Naive thymus-derived CD4-positive, alpha-beta T cell (primary cell): ENCODE measurements around the gene CDHR1. TPM values are rescaled to one million over a fixed set of nuclear protein-coding genes. Genes with fewer than 3 reads are reported as not detected.
"Not testable (repeated sequence)": the region's sequence is repeated elsewhere in the genome, so short reads cannot be mapped to it uniquely, and the experiment has no call there.

Experiments used
- ATAC-seq: fragments of 150-1000 bp; cut with Tn5 transposase; 2 replicates; pipeline ENCODE4 v1.10.0; 2021; ENCODE audit warnings: mild to moderate bottlenecking, moderate library complexity
- CTCF ChIA-PET: fragments of 350-600 bp; sonication (Branson Sonifier 250); formaldehyde crosslinking; loops from one replicate; lab custom pipeline; 2021; ENCODE audit warnings: antibody characterized with exemption; lab: Charles Lee
- POLR2A ChIA-PET: fragments of 350-600 bp; sonication (Branson Sonifier 250); formaldehyde crosslinking; loops from one replicate; lab custom pipeline; 2021; ENCODE audit warnings: antibody characterized with exemption, inconsistent platforms; lab: Charles Lee
- DNase-seq, 9 donors: peaks; one replicate each; pipeline versions ENCODE4 v3.0.0 to v3.0.0-alpha.2; 2020 to 2022; ENCODE audit warnings: mixed read lengths in 1 of 9
- H3K27ac ChIP-seq: one replicate; pipeline ENCODE4 v1.7.0; 2013; ENCODE audit warnings: mild to moderate bottlenecking, low read depth, low read length, moderate library complexity
- H3K27me3 ChIP-seq, 2 donors: one replicate each; pipeline ENCODE4 v1.7.0; 2013; ENCODE audit warnings: low read length in 2 of 2, mild to moderate bottlenecking in 2 of 2, moderate library complexity in 2 of 2; ENCODE audit not compliant: control insufficient read depth in 2 of 2, insufficient read depth in 2 of 2
- H3K36me3 ChIP-seq, 3 experiments: 1 replicate in 2 of 3; 2 replicates in 1 of 3; pipeline ENCODE4 v1.7.0; 2013; ENCODE audit warnings: low read length in 3 of 3, mild to moderate bottlenecking in 3 of 3, moderate library complexity in 1 of 3; ENCODE audit not compliant: insufficient read depth in 3 of 3, control insufficient read depth in 2 of 3
- H3K4me1 ChIP-seq, 2 donors: one replicate each; pipeline ENCODE4 v1.7.0; 2013; ENCODE audit warnings: low read length in 2 of 2, mild to moderate bottlenecking in 2 of 2, moderate library complexity in 1 of 2; ENCODE audit not compliant: control insufficient read depth in 2 of 2, insufficient read depth in 2 of 2
- H3K4me3 ChIP-seq: 2 replicates; pipeline ENCODE4 v1.7.0; 2013; ENCODE audit warnings: mild to moderate bottlenecking, low read length
- H3K9me3 ChIP-seq, 3 experiments: 1 replicate in 2 of 3; 2 replicates in 1 of 3; pipeline ENCODE4 v1.7.0; 2013; ENCODE audit warnings: low read length in 3 of 3; ENCODE audit not compliant: control insufficient read depth in 2 of 3
- H3K27ac Mint-ChIP-seq, 9 donors: one replicate each; pipeline ENCODE4 v1.8.0; 2020 to 2022; ENCODE audit warnings: mixed read lengths in 9 of 9, mild to moderate bottlenecking in 8 of 9, moderate library complexity in 5 of 9, inconsistent platforms in 2 of 9
- H3K27me3 Mint-ChIP-seq, 5 donors: one replicate each; pipeline ENCODE4 v1.8.0; 2021 to 2022; ENCODE audit warnings: mixed read lengths in 5 of 5, mild to moderate bottlenecking in 1 of 5
- H3K36me3 Mint-ChIP-seq, 5 donors: one replicate each; pipeline ENCODE4 v1.8.0; 2020 to 2022; ENCODE audit warnings: mixed read lengths in 5 of 5, mild to moderate bottlenecking in 3 of 5, inconsistent platforms in 1 of 5
- H3K4me1 Mint-ChIP-seq, 7 donors: one replicate each; pipeline ENCODE4 v1.8.0; 2020 to 2022; ENCODE audit warnings: mixed read lengths in 7 of 7, mild to moderate bottlenecking in 3 of 7, inconsistent platforms in 1 of 7
- H3K4me3 Mint-ChIP-seq, 10 donors: one replicate each; pipeline ENCODE4 v1.8.0; 2020 to 2022; ENCODE audit warnings: mild to moderate bottlenecking in 10 of 10, mixed read lengths in 10 of 10, moderate library complexity in 6 of 10, inconsistent platforms in 2 of 10
- H3K9me3 Mint-ChIP-seq, 11 donors: one replicate each; pipeline ENCODE4 v1.8.0; 2020 to 2022; ENCODE audit warnings: mixed read lengths in 11 of 11, mild to moderate bottlenecking in 4 of 11, inconsistent platforms in 1 of 11, moderate library complexity in 1 of 11
- intact Hi-C, 2 donors: fragments of 100-400 bp; cut with micrococcal nuclease; formaldehyde crosslinking; loops; one replicate each; pipeline ENCODE4 v1.15.1; 2023
- polyA plus RNA-seq, 2 donors: library from polyadenylated mRNA; unstranded; fragments of 300-500 nt; fragmentation: Illumina TruSeq; gene quantifications; one replicate each; pipeline ENCODE4 v1.2.3, GENCODE V29; 2021
- total RNA-seq, 6 experiments: library from RNA in 5 of 6; stranded (reverse) in 5 of 6; gene quantifications; 1 replicate in 5 of 6; 2 replicates in 1 of 6; pipeline ENCODE4 v1.2.3 and lab custom pipeline; 2021 to 2026

The CDHR1 gene
- total and polyA plus RNA-seq, 7 experiments from 2014 or later = 0.15 to 1.6 (median 0.30) TPM; not detected in 2

DNA sequence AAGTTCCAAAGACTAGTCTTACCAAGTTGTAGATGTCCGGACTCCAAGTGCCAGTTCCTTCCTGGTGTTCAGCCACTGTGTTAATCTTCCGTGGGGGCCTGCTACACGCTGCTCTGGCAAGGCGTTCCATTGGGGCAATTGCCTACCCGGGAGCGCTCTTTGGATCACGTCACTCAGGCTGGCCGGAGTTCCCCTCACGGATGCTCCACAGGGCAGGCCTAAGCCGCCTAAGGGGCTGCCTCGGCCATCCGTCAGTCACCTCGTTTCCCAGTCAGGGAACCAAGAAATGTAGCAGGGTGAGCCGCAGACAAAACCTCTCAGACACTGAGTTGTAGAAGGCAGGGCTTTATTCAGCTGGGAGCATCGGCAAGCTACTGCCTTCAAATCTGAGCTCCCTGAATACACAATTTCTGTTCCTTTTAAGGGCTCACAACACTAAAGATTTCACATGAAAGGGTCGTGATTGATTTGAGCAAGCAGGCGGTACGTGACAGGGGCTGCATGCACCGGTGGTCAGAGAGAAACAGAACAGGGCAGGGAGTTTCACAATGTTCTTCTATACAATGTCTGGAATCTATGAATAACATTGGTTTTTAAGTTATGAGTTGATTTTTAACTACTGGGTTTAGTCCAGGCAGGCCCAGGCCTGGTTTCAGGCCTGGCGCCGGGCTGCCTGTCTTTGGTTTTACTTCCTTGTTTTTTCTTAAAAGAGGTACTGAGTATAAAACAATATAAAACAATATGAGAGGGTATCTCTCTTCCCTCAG, 22.5 kb upstream of the CDHR1 start:
- CTCF ChIA-PET, H3K36me3 Mint-ChIP-seq, ATAC-seq, H3K9me3 Mint-ChIP-seq, H3K9me3 ChIP-seq, H3K36me3 ChIP-seq, H3K27ac ChIP-seq, H3K27ac Mint-ChIP-seq, DNase-seq, intact Hi-C loops, H3K27me3 ChIP-seq, H3K4me3 Mint-ChIP-seq, H3K27me3 Mint-ChIP-seq, POLR2A ChIA-PET, H3K4me3 ChIP-seq: not testable (repeated sequence)
- H3K4me1 Mint-ChIP-seq = peaks cover 0 to 10% (median 6%) of the 10 kb centered on the region in 7 donors
- peaks cover 7 to 15% of the 10 kb centered on the region in 2 donors for H3K4me1 ChIP-seq

- no peaks in the 10 kb centered on the region for H3K36me3 Mint-ChIP-seq
- peaks cover 0 to 12% (median 8%) of the 10 kb centered on the region in 7 donors for H3K4me1 Mint-ChIP-seq
- H3K9me3 Mint-ChIP-seq = no peaks in the 10 kb centered on the region
- H3K9me3 ChIP-seq = no peaks in the 10 kb centered on the region
- H3K36me3 ChIP-seq = no peaks in the 10 kb centered on the region
- POLR2A ChIA-PET = interaction anchor here (1.6 kb wide), 1 partner anchor 31 kb away, joined by 6 read pairs; no protein-coding TSS in a partner anchor
- no peak overlapping the region for H3K27ac ChIP-seq
- ATAC-seq (no peak), DNase-seq (no peak)
- intact Hi-C loops = no loop called here
- no peaks in the 10 kb centered on the region for H3K27me3 ChIP-seq
- H3K4me1 ChIP-seq = peaks cover 15 to 22% of the 10 kb centered on the region in 2 donors
- CTCF ChIA-PET = no interaction called here
- peak overlapping the region in 1 of 9 donors; percentile 22 for H3K27ac Mint-ChIP-seq
- H3K4me3 ChIP-seq = no peak overlapping the region
- H3K27me3 Mint-ChIP-seq = no peaks in the 10 kb centered on the region
- no peak overlapping the region for H3K4me3 Mint-ChIP-seq
Observed at GRCh38 chr10:84172467-84173356, 21.6 kb upstream of the CDHR1 start.

GRCh38 chr10:84173501-84173929, 20.8 kb upstream of the CDHR1 start, which contains the start of gene GPR15LG:
TSS of gene GPR15LG (plus strand) at chr10:84173801. CDS start at chr10:84173852, 51 bp downstream.
- intact Hi-C loops = no loop called here
- Histone ChIP-seq H3K27ac (no peak within 1 kb of the TSS), H3K36me3 (no peaks in the 10 kb centered on the region), H3K27me3 (no peaks in the 10 kb centered on the region), H3K4me1 (peaks cover 23 to 30% of the 10 kb centered on the region in 2 donors), H3K4me3 (no peak within 1 kb of the TSS), H3K9me3 (no peaks in the 10 kb centered on the region)
- POLR2A ChIA-PET = interaction anchor here (1.6 kb wide), 1 partner anchor 32 kb away, joined by 6 read pairs; no protein-coding TSS in a partner anchor
- Mint-ChIP-seq H3K4me3 (no peak within 1 kb of the TSS), H3K27me3 (no peaks in the 10 kb centered on the region), H3K27ac (peak within 1 kb of the TSS in 1 of 9 donors; percentile 22), H3K36me3 (no peaks in the 10 kb centered on the region), H3K9me3 (no peaks in the 10 kb centered on the region), H3K4me1 (peaks cover 0 to 12% (median 8%) of the 10 kb centered on the region in 7 donors)
- ATAC-seq (no peak), DNase-seq (no peak)
- CTCF ChIA-PET = no interaction called here

DNA sequence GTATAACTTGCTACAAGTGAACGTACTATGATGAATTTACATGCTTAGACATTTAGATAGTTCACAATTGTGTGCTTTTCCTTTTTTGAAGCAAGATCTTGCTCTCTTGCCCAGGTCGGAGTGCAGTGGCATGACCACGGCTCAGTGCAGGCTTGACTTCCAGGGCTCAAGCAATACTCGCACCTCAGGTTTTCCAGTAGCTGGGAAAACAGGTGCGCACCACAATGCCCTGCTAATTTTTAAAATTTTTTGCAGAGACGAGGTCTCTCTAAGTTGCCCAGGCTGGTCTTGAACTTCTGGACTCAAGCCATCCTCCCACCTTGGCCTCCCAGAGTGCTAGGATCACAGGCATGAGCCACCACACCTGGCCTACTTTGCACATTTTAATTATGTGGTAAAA, 18.9 kb upstream of the CDHR1 start:
- ATAC-seq = no peak
- CTCF ChIA-PET = interaction anchor here (1.0 kb wide), 1 partner anchor 26 kb away, joined by 3 read pairs; no protein-coding TSS in a partner anchor
- no peaks in the 10 kb centered on the region for H3K27me3 Mint-ChIP-seq
- POLR2A ChIA-PET = no interaction called here
- H3K9me3 ChIP-seq = no peaks in the 10 kb centered on the region
- no peaks in the 10 kb centered on the region for H3K27me3 ChIP-seq
- no peak overlapping the region for H3K27ac Mint-ChIP-seq
- no peaks in the 10 kb centered on the region for H3K36me3 Mint-ChIP-seq
- no peak overlapping the region for H3K27ac ChIP-seq
- no peak for DNase-seq
- peaks cover 0 to 12% (median 8%) of the 10 kb centered on the region in 7 donors for H3K4me1 Mint-ChIP-seq
- H3K9me3 Mint-ChIP-seq = no peaks in the 10 kb centered on the region
- no peak overlapping the region for H3K4me3 ChIP-seq
- peaks cover 27 to 36% of the 10 kb centered on the region in 2 donors for H3K4me1 ChIP-seq
- intact Hi-C loops = no loop called here
- H3K36me3 ChIP-seq = no peaks in the 10 kb centered on the region
- H3K4me3 Mint-ChIP-seq = no peak overlapping the region

DNA sequence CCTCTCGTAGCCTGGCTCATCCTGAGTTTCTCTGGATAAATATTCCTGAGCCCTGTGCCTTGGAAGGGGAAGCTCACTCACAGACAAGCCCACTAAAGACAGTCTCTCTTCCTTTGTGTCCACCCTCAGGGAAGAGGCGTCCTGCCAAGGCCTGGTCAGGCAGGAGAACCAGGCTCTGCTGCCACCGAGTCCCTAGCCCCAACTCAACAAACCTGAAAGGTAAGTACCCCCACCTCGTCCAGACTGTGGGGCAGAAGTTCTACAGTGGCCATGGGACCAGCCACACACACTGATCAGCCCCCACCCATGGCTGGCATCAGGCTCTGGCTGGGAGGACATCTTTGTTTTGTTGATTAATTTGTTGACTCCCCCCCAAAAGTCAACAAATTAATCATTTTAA, 18.0 kb upstream of the CDHR1 start:
- Histone ChIP-seq H3K4me3 (no peak overlapping the region), H3K36me3 (no peaks in the 10 kb centered on the region), H3K9me3 (no peaks in the 10 kb centered on the region), H3K27me3 (no peaks in the 10 kb centered on the region), H3K4me1 (peaks cover 27 to 36% of the 10 kb centered on the region in 2 donors), H3K27ac (peak overlapping the region; percentile 36)
- Mint-ChIP-seq H3K4me3 (peak overlapping the region in 6 of 10 donors; percentile 40 to 70 (median 61)), H3K36me3 (no peaks in the 10 kb centered on the region), H3K27ac (peak overlapping the region in 2 of 9 donors; percentile 43 to 78), H3K4me1 (peaks cover 0 to 12% (median 8%) of the 10 kb centered on the region in 7 donors), H3K9me3 (peaks cover 0 to under 1% (median 0%) of the 10 kb centered on the region in 11 donors), H3K27me3 (no peaks in the 10 kb centered on the region)
- CTCF ChIA-PET = interaction anchor here (1.1 to 1.8 kb wide), 2 partner anchors 25 to 29 kb away, joined by 3 to 4 read pairs; no protein-coding TSS in a partner anchor
- POLR2A ChIA-PET = no interaction called here
- no peak for DNase-seq
- no peak for ATAC-seq
- intact Hi-C loops = no loop called here

DNA sequence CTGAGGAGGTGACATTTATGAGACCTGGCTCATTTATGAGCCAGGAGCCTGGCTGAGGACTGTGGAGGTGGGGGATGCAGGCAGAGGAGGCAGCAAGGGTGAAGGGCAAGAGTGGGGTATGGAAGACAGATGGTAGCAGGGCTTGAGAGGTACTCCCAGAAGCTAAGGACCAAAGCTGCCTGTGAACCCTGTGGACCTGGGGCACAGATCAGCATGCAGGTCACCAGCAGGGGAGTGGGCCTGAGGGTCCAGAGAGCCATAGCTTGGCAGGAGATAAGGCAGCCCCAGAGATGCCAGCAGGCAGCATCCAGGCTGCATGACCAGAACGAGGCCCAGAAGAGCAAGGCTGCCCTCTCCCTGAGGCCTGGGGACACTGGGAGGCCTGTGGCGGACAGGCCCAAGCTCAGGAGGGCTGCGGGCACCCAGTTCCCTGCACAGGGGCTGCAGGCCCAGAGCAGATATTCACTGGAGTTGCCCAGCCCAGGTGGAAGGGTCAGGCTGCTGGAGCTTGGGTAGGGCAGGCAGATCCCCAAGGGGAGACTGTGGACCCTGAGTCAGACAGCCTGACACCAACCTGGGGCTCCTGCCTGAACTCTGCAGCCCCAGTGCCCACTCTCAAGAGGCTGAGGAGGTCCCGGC, 17.4 kb upstream of the CDHR1 start:
- no peak for DNase-seq
- peak; percentile 1 for ATAC-seq
- H3K27ac Mint-ChIP-seq = peak overlapping the region in 4 of 9 donors; percentile 43 to 96 (median 74)
- Histone ChIP-seq H3K27ac (peak overlapping the region; percentile 43), H3K27me3 (no peaks in the 10 kb centered on the region), H3K4me3 (peak overlapping the region; percentile 30), H3K9me3 (no peaks in the 10 kb centered on the region), H3K36me3 (no peaks in the 10 kb centered on the region), H3K4me1 (peaks cover 27 to 36% of the 10 kb centered on the region in 2 donors)
- no peaks in the 10 kb centered on the region for H3K27me3 Mint-ChIP-seq
- ChIA-PET CTCF (interaction anchor here (1.1 to 1.8 kb wide), 5 partner anchors 15 to 30 kb away, joined by 3 to 5 read pairs (median 4); no protein-coding TSS in a partner anchor), POLR2A (interaction anchor here (0.9 to 1.5 kb wide), 7 partner anchors 8 to 149 kb away, joined by 3 to 12 read pairs (median 4); partner anchors contain the start of gene GHITM)
- peak overlapping the region in 6 of 10 donors; percentile 40 to 70 (median 61) for H3K4me3 Mint-ChIP-seq
- intact Hi-C loops = loop anchor here in 1 of 2 donors (1.0 kb wide), 2 partner anchors 17 to 38 kb away; partner anchors contain the start of genes CDHR1 and GHITM
- peaks cover 0 to 12% (median 8%) of the 10 kb centered on the region in 7 donors for H3K4me1 Mint-ChIP-seq
- H3K9me3 Mint-ChIP-seq = peaks cover 0 to 4% (median 0%) of the 10 kb centered on the region in 11 donors
- no peaks in the 10 kb centered on the region for H3K36me3 Mint-ChIP-seq
